VCaP (cell line): ENCODE results near the gene UBE2S.

Experiments
- H3K27ac ChIP-seq: fragments of 450-650 bp; 2 replicates; pipeline ENCODE4 v1.5.1; 2017
- CTCF ChIP-seq: fragments of 450-650 bp; conservative IDR thresholded peaks from 2 replicates; pipeline ENCODE4 v1.5.1; 2017; ENCODE audit warnings: mild to moderate bottlenecking, moderate library complexity

The UBE2S gene

DNA sequence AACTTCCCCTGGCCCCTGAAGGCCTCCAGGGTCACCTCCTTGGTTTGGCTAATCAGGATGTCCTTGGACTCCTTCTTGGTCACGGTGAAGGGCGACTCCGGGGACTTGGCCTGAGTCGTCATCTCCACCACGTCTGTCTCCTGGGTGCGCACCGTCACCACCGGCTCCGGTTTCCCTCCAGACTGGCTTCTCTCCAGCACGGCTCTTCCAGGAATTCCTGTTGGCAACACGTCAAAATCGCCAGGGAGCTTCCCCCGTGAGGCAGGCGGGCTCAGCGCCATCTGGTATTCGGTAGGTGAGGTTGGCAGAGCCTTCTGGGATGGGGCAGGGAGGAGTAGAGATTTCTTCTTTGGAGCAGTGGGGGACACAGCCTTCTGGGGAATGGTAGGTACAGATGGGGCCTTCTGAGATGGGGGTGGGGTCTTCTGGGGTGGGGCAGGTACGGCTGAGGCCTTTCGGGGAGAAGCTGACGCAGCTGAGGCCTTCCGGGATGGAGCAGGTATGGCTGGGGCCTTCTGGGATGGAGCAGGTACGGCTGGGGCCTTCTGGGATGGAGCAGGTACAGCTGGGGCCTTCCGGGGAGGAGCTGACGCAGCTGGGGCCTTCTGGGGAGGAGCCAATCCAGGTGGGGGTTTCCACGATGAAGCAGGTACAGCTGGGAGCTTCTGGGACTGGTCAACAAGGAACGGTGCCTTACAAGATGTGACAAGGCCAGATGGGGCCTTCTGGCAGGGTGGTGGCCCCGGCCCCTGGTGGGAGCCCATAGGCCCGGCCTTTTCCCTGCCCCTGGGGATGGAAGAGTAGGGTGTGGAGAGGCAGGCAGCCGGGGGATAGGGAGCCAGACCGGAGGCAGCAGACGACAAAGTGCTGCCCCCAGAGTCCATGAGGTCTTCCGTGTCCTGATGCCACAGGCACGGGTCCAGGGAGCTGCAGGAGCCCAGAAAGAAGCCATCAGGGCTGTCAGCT lies 48.4 kb downstream of the UBE2S start:
- no peak overlapping the region for H3K27ac ChIP-seq
- no peak for TF ChIP-seq CTCF

GRCh38 chr19:55358493-55358892 lies 49.1 kb downstream of the UBE2S start:
- H3K27ac ChIP-seq: no peak overlapping the region

GRCh38 chr19:55355213-55355821 lies 52.3 kb downstream of the UBE2S start:
- no peak overlapping the region for H3K27ac ChIP-seq
- no peak for TF ChIP-seq CTCF

More at GRCh38 chr19:55358493-55358892, 49.1 kb downstream of the UBE2S start:
- no peak for TF ChIP-seq CTCF

DNA sequence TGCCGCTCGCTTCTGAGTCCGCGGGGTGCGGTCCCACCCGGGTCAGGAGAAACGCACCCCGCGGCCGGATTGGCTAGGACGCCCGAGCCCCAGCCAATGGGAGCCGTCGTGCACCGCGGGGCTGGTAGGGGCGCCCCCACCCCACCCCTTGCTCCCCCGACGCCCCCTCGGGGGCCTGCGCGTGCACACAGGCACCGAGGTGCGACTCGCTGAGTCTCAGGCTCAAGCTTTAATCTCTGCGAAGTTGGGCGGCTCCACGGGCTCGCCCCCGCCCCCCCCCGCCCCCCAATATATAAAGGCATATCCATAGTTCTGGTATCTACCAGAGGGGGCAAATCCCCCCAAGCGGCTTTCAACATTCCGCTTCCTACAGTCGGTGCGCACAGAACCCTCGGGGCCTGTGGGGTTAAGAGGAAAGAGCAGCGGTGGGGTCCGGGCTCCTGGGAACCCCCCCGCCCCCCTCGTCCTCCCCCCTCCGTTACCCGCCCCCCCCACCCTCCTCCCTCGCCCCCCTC lies 52.8 kb downstream of the UBE2S start, which contains the start of gene COX6B2:
Gene COX6B2 (minus strand): TSS at position 22 of the 515 bp plus-strand sequence. CDS start 198 bp downstream, outside the sequence.
- H3K27ac ChIP-seq: no peak within 1 kb of the TSS
- TF ChIP-seq CTCF: no peak

- no peak overlapping the region for H3K27ac ChIP-seq
- no peak for TF ChIP-seq CTCF
These were observed 53.5 kb downstream of the UBE2S start for GRCh38 chr19:55353803-55354697.

- H3K27ac ChIP-seq: no peak overlapping the region
- no peak for TF ChIP-seq CTCF
These were observed 54.2 kb downstream of the UBE2S start for GRCh38 chr19:55353356-55353802.
